Left renal cortex interstitium (tissue), 4 donors: ENCODE data around the gene KRT84. TPM values are rescaled to one million over a fixed set of nuclear protein-coding genes. Genes with fewer than 3 reads are reported as not detected.

Experiments
- DNase-seq, 4 donors: peaks; one replicate each; pipeline ENCODE4 v3.0.0-alpha.2; 2013; ENCODE audit warnings: low read depth in 4 of 4, low spot score in 2 of 4, missing footprints in 1 of 4
- polyA plus RNA-seq, 4 donors: library from polyadenylated mRNA; unstranded; fragments of 120-200 nt; gene quantifications; one replicate each; pipeline ENCODE4 v1.2.1, GENCODE V29; 2013; ENCODE audit not compliant: insufficient read length in 4 of 4

Gene KRT84
- polyA plus RNA-seq, 4 donors: not detected

DNA sequence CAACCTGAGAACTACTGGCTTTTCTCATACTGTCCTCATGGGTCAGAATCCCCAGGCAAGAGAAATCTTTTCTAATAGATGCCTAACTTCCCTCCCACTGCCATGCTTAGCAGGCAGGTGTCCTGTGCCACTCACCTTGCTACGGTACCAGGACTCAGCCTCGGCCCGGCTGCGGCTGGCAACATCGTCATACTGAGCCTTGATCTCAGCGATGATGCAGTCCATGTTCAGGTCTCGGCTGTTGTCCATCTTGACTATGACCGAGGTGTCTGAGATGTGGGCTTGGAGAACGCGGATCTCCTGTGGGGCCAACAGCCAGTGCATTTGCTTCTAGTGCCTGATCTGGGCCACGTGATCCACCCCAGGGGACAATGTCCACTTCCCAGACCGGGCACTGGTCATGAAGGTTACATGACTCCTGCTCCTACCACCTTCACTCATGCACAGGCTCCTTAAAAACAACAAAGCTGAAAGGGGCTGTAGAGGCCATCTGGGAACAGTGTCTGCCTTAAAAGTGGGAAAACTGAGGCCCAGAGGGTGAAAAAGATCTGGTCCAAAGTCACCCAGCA lies 22.3 kb downstream of the KRT84 start:
- DNase-seq: no peak

DNA sequence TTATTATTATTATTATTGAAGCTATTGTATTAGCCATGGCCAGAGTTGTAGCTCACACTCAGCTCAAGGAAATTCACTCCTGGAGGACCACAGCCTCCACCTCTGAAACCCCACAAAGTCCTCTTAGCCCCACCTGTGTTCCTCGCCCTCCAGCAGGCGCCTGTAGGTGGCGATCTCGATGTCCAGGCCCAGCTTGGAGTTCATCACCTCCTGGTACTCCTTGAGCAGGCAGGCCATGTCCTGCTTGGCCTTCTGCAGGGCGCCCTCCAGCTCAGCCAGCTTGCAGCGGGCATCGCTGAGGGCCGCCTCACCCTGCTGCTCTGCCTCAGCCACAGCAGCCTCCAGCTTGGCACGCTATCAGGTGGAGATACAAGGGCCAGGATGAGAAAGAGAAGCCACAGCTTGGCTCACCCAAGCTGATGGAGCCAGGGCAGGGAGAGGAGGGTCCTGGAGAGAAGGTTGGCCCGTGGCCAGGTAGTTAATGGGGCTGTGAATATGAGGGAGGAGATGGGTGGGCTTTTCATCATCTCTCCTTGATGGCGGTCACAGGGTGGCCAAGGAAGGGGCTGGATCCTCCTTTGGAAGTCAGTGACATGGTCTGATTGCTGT lies 23.2 kb downstream of the KRT84 start:
- peak in 1 of 4 donors; percentile 2 for DNase-seq

DNA sequence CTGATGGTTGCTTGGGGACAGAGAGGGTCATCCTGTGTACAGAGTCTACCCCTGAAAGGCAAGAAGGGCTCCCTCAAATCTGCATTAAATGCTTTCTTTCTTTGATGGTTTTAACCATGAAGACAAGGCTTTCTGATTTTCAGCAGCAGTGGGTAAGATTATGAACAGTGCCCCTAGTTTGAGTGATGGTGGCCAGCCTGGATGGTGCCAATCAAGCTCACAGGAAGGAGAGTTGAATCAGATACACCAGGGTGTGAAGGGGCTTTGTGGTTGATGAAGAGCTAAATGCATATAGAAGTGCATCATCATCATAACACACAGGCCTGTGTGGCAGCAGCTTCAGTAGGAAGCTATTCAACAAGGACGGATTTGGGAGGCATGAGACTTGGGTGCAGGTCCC lies 23.9 kb downstream of the KRT84 start:
- DNase-seq: no peak

DNA sequence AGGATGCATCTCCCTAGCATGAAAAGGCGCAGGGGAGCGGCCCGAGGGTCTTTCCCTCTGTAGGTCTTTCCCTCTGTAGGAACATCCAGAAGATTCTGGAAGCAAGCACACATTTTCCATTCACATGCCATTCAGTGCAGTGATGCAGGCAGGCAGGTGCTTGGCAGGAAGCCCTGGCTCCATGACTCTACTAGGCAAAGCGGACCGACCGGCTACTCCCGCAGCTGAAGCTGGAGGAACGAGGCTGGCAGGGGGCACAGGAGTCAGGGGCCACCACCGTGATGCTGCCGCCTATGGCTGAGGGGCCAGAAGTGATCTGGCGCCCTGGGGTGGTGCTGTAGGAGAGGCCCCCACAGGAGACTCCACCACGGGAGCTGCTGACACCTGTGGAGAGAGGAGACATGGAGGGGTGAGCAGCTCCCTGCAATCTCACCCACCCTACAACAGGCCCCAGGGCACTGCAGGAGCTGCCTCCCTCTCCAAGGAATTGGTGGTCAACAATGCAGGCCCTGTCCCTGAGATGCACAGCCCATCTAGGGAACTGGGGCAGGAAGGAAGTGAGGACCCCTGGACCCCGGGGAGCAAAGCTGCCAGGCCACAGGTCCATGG lies 24.7 kb downstream of the KRT84 start:
- no peak for DNase-seq

DNA sequence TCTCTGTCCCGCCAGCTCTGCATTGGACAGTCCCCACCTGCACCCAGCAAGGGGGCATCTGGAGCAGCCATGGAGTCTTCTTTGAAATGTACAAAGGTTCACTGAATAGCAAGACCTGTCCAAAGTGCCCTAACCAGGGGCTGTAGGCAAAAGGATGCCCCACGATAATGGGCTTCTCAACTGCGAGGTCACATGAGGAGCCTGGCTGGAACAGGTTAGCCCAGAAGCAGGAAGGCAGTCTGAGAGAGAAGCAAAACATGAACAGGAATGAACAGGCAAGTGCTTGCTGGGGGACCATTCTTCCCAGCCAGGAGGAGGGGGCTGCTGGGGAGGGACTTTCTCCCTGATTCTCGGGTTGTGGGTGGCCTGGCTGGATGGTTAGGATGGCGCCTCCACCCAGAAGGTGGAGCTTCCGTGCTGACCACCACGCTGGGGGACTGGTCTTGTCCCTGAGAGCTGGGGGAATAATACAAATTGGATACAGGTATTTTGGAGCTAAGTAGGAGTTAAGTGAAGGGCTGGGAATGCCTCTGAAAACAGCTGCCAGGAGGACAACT lies 25.3 kb downstream of the KRT84 start:
- DNase-seq: no peak

DNA sequence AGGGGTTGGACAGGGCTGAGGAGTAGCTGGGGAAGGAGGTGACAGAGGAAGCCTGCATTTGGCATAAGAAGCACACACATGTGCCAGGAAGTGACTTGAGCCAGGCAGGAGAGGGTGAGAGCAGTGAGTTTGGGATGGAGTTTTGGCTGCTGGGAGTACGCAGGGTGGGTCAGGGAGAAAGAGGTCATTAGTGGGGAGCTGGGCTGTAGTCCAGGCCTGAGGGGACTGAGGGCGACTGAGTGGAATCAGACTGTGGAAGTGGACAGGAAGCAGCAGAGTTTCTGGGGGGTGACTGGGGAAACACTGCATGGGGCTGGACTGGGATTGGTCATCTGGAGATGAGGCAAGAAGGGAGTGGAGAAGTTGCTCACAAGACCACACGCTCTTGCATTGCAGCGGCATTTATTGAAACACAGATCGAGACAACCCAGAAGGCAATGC lies 25.8 kb downstream of the KRT84 start:
- DNase-seq: no peak

DNA sequence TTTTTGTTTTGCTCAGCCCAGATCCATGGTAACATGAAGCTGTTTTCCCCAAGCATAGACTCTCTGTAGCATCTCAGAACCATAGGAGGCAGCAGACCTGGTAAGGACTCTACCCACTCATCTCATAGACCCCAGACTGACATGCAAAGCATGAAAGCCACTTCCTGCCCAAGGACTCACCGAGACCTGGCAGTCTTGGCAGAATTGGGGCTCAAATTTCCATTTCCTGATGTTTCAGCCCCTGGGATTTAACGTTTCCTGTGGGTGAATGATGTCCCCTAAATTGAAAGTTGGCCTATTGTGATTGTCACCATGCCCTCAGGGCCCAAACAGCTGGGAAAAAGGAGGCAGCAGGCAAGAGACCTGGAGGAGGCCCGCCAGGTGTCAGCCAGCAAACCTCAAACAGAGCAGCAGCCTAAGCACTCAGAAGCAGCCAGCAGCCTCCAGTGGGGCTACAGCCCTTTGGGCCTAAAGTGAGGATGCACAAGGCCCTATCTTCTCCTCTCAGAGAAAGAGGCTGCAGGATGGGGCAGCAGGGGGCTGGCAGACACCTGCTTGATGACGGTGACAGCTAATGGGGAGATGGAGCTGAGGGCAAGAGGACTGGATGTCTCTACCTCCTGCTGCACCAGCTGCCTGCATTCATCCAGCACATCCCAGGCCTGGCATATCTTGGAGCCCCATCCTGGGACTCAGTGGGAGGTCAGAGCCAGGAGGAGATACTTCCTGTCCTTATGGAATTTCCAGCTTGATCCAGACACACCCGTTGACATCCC lies 26.7 kb downstream of the KRT84 start:
- DNase-seq: no peak

DNA sequence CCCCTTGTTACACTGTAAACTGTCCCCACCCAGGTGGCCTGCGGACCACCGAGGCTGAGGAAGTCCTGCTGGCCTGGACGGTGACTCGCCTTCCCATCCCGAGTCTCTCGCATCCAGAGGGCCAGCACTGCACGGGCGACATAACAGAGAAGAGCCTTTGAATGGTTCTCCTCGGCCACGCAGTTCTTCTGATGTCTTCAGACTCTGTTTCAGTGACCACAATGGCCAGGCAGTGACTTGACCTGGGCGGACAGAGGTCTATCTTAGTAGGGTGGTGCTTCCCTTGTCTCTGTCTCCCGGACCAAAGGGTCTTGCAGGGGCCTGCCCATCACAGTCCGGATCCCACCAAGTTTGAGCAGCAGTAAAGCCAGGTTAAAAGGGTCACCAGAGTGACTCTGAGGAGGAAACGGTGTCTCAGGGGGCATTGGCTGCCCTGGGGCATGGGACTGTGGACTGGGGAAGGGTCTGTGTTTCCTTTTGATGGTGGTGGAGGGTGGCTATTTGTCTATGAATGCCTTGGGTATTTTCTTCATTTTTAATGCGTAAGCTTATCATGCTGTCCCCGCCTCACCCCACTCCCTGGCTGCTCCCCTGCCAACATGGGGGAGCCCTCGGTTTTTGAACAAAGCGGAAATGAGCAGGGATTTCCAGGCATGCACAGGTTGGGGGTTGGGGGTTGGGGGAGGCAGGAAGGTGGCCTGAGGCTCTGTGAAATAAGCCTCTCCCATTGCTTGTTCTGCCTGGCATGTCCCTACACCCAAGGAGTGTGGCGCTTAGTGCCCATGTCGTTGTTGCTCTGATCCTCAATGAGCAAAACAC lies 28.5 kb downstream of the KRT84 start:
- no peak for DNase-seq

DNA sequence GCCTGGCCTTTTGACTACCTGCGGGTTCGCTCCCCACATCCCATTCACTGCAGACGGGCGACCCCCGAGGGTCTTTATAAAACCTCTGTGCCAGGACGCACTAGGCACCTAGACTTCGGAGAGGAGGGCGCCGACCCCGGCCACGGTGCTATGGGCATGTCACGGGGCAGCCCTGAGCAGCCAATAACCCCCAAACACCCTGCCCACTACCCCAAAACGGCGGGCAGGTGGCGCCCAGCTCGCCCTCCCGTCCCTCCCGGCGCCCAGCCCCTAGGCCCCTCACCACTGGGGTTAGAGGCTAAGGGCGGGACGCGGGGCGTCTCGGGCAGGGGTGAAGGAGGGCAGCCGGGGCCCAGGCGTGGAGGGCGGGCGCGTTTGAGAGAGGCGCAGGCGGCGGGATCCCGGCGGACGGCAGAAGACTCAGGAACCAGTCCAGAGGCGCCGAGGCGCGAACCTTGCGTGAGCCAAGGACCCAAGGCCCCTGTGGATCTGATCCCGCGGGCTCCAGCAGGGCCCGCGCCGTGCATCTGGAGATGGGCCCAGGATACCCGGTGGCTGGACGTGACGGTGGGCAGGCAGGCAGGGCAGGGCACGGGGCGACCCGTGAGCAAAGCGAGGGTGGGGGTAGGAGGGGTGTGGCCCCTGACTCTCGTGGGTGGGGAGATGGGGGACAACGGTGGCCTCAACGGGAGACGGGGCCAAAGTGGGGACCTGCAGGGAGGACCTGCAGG lies 29.3 kb downstream of the KRT84 start:
- no peak for DNase-seq

DNA sequence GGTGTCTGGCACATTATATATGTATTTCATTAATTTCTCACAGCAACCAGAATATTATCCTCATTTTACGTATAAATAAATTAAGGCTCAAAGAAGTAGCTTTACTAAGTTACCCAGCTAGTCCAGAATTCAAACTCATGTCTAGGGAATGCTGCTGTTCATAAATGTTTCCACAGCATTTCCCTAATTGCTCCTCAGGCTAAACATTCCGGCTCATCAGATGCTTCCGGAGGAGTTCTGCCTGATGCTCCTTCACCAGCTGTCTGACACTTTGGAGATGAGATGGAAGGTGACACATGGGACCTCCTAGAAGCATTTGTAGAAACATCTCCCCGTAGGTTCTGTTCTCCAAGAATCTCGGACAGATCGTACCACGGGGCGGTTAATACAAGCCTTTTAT lies 30.3 kb downstream of the KRT84 start:
- DNase-seq: no peak

DNA sequence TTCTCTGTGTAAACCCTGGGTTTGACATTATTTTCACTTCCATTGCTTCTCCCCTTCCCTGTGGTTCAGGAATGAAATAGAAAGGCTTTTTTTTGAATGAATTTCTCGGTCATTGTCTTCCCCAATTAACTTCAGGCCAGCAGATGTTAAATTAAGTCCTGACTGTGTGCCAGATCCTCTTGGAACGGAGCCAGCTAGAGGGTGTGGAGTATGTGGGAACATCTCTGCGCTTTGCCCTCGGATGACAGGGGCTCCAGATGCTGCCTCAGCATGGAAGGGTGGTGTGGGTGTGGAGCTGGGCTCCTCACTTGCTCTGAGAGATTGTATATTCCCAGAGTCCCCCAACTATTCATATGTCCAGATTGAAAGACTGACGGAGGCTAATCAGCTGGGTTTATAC lies 31.3 kb downstream of the KRT84 start:
- no peak for DNase-seq

DNA sequence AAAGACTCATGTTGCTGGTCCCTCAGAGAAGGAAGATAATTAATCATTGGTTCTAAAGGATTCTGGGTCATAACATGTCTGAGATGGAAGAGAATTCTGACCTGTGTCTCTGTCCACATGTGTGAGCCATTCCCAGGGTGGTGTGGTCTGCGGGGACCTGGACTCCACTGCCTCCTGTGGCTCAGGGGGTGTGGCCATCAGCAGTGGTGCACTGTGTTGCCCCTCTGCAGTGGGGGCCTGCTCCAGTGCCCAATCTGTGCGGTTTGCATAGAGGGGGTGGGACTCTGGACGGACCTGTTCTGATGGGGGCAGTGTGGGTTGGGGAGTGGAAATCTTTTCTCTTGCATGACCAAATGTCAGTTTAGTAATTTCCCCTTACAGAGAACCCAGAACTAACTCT lies 31.7 kb downstream of the KRT84 start:
- DNase-seq: no peak

DNA sequence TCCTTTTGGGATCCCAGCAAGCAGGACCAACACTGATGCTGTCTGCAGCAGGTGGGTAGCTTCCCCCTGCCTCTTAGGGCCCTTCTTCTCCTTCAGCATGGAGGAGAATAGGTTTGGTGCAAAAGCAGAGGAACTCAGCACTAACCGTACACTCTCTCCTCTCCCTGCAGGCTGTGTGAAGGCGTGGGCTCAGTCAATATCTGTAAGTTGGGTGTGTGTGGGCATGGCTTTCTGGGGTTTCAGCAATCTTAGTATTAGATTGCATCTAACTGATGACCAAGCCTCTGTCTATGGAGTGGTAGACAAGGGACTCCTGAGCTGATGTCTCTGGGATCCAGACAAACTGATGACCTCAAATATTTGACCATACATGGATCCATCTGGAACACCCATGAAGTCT lies 32.5 kb downstream of the KRT84 start:
- no peak for DNase-seq

DNA sequence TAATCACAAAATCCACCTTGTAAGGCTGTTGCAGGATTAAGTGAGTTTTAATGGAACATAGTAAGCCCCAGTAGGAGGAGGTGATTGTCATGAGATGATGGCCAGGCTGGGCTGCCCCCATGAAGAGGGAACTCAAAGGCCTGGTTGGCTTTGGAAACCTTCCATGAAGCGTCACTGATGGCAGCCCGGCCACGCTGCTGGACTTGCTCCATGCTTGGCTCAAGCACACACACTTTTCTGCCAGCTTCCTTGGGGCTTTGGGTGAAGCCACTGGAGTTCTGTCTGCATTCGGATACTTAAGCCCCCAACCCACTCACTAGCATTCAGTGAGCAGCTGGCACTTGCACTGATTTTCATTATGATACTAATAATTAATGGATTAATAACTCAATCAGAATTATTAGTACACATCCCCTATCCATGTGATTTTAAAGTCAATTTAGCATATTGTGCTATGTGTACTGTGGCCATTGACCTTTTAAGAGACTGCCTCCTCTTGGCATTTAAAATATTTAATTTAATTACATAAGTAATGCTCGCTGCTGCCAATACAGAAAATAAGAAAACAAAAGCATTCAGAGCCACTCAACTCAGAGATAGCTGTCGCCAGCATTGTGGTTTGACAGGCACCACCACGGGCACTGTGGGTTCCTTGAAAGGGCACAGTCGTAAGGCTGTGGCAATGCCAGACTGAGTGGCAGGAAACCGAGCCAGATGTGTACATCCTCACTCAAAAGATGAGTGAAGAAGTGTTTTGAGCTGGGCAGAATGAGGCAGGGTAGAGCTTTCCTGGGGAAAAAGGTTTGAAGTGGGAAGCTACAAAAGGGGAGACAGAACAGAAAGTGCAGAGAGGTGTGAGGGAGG lies 34.0 kb downstream of the KRT84 start:
- DNase-seq: no peak

DNA sequence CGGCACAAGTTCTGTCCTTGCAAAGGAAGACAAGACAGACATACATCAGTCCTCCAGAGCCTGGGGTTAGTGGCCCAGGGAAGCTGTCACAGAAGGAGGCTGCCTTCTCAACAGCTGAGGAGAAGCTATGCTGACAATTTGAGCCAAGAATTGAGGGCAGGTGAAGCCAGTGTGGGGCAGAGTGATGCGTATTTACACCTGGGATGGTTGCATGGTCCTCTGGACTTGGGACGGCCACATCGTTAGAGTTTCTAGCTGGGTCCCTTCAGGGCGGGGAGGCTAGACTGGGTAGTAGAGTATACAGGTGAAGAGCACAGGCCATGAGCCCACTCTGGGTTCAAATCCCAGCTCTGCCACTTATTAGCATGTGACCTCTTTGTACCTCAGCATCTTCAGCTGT lies 34.7 kb downstream of the KRT84 start:
- DNase-seq: no peak

DNA sequence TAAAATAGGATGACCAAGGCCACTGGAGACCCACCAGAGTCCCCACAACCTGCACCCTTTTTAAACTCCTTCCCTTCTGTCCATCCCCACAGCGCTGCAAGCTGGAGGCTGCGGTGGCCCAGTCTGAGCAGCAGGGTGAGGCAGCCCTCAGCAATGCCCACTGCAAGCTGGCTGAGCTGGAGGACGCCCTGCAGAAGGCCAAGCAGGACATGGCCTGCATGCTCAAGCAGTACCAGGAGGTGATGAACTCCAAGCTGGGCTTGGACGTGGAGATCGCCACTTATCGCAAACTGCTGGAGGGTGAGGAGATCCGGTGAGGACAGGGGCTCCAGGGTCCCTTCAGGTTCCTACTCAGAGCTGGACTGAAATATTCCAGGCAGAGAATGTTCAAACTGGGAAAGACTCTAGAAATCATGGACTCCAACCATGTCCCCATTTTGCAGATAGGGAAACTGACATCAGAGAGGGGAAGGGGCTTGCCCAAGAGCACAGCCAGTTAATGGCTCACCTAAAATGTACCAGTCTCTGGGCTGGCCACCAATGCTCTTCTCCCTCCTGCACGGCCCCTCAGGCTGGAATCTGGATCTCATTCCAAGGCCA lies 35.3 kb downstream of the KRT84 start:
- no peak for DNase-seq

DNA sequence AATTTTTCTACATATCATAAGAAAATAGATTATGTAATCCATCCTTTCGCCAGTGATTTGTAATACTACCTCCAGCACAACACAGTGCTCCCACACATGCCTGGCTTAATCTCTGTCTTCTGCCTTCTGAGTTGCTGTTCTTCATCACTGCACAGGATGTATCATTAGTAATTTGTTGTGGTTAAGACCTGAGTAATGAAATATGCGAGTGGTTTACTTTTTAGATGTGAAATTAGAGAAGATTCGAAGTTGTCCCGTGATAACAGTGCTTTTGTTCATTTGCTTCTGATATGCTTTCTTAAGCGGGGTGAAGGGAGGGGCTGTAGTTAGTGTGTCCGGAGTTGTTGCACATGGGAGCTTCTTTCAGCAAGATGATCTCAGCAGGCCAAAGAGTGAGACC lies 36.3 kb downstream of the KRT84 start:
- DNase-seq: no peak
